Fibroblast of mammary gland (primary cell): ENCODE results near the gene TAL2.

Experiments used
- DNase-seq: peaks from one replicate; pipeline ENCODE4 v3.0.0-alpha.2; 2010; ENCODE audit warnings: low read depth
- H3K4me3 ChIP-seq: 2 replicates; pipeline ENCODE4 v1.5.1; 2011; ENCODE audit warnings: low read depth, mild to moderate bottlenecking, low read length, moderate library complexity; ENCODE audit not compliant: control insufficient read depth
- TF ChIP-seq, protein P1 (sequence below): conservative IDR thresholded peaks from 2 replicates; pipeline ENCODE4 v1.5.1; 2011; ENCODE audit warnings: low read depth, low read length, inconsistent platforms; ENCODE audit not compliant: control insufficient read depth, insufficient read depth

The TAL2 gene

DNA sequence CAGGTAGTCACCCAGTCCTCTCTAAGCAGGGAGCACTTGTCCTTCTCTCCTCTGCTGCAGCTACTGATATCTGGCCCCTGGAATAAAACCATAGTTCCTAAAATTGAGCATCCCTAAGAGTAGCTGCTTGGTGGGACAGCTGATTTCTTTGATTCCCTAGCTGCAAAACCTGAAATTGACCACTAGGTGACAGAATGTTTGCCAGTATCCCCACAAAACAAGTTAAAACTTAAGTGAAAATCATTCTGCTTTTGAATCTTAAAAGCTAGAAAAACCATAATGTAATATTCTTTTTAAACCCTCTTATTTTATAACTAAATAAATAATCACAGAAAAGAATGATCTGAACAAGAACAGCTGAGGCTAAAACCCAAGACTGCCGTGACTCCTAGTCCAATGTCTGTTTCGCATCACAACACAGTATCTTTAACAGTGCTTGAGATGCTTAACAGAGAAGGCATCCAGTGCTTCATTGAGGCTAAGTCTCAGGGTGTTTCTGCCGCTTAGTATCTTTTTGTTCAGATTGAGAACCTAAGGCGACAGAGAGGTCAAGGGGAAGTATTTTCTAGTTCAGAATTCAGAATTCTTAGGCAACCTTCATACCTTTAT, 24.4 kb upstream of the TAL2 start:
- H3K4me3 ChIP-seq, result no peak overlapping the region
- peak; percentile 14 for DNase-seq
- TF ChIP-seq, protein P1, sequence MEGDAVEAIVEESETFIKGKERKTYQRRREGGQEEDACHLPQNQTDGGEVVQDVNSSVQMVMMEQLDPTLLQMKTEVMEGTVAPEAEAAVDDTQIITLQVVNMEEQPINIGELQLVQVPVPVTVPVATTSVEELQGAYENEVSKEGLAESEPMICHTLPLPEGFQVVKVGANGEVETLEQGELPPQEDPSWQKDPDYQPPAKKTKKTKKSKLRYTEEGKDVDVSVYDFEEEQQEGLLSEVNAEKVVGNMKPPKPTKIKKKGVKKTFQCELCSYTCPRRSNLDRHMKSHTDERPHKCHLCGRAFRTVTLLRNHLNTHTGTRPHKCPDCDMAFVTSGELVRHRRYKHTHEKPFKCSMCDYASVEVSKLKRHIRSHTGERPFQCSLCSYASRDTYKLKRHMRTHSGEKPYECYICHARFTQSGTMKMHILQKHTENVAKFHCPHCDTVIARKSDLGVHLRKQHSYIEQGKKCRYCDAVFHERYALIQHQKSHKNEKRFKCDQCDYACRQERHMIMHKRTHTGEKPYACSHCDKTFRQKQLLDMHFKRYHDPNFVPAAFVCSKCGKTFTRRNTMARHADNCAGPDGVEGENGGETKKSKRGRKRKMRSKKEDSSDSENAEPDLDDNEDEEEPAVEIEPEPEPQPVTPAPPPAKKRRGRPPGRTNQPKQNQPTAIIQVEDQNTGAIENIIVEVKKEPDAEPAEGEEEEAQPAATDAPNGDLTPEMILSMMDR, result peak; percentile 56

DNA sequence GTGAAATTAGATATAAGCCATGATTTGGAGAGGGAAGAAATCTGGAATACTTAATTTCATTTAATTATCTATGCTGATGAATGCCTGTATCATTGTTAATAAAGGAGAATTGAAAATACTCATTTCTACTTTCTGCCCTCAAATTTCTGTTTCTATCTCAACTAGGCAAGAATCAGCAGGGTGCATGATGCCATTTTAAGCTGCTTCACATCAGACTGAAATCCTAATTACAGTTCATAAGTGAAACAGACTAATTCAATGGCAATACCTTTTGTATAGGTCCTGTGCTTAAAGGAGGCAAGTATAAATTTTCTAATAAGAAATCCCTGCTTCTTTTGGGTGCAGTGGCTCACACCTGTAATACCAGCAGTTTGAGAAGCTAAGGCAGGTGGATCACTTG, 22.3 kb upstream of the TAL2 start:
- TF ChIP-seq, protein P1, result no peak
- DNase-seq, result no peak
- no peak overlapping the region for H3K4me3 ChIP-seq

DNA sequence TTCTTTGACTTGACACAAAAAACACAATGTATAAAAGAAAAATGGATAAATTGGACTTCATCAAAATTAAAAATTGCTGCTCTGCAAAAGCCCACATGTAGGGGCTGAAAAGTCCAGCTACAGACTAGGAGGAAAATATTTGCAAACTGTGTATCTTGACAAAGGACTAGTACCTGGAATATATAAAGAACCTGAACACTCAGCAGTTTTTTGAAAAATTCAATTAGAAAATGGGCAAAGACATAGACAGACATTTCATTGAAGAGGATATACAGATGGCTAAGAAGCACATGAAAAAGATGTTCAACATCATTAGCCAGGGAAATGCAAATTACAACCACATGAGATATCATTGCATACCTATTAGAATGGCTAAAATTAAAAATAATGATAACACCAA, 18.5 kb upstream of the TAL2 start:
- no peak for DNase-seq
- TF ChIP-seq, protein P1, result no peak
- H3K4me3 ChIP-seq, result no peak overlapping the region

DNA sequence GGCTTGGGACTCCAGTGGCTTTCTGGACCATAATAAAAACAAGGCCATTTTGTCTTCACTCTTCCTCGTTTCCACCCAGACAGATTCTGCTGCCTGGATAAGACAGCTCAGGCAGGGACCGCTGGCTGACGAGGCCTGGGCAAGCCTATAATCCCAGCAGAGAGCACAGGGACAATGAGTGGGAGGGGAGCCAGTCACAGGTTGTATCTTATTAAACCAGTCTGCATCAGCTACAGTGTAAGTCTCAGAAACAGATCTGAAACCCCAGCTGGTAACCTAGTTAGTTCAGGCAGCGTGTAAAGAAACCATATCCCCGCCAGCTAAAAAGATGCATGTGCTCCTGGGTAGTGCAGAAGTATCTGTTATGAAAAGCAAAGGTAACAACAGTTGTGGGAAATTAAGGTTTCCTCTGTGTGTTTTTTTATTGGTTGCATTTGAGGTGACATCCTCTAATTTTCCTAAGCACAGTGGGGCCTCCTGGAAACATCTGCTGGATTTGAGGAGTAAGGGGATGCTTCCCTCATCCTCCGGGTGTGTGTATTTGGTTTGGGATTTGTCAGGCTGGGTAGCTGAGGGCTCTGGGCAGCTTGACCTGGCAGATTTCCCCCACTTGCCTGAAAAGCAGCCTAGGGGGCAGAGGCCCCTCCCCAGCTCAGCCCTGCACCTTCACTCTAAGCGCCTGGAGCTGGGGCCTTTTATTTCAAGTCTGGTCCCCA, 15.2 kb upstream of the TAL2 start:
- H3K4me3 ChIP-seq, result no peak overlapping the region
- DNase-seq, result no peak
- TF ChIP-seq, protein P1, result no peak

DNA sequence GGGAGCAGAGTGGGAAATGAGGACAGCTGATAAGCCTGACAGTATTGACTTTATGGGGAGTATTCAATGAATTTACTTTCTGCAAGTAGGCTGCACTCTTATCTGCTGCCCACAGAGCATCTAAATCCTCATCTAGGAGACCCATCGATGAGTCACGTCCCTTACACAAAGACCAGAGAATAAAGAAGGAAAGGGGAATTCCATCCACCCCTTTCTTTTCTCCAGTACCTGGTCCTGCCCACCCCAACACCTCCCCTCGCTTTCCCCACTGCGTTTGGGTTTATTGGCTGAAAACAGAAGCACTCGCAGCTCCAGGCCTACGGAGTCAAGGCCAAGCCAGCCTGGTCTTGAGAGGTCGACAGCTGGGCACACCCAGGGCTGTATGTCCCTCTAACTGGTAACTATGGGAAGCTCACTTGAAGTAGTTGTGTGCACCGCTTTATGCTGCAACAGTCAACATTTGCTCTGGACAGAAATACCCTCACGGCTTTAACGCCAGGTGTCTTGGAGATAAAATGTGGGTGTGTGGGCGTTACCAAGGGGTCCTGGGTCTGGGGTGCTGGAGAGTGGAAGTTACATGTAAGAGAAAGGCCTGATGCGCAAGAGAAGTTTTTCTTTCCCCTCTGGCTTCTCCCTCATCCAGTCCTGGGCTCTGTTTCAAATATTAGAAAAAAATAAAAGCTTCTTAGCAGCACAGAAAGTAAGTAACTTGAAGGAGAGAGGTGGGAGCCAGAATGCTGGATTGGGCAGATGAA, 14.5 kb upstream of the TAL2 start:
- TF ChIP-seq, protein P1, result no peak
- no peak for DNase-seq
- no peak overlapping the region for H3K4me3 ChIP-seq

DNA sequence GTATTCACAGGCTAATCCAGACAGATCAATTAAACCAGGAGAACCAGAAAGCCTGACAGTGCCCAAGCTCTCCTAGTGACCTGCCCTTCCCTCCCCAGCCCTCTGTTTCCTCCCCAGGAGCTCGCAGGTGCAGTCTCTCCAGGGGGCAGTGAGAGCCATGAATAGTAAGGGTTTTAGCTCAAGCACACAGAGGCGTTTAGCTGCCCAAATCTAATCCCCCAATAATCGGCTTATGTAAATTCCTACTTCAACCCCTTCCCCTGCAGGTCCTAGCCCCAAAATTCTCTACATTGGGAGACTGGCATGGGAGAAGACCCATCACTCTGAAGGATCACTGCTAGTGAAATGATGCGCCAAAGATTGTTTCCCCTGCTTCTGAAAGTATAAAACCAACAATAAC, 10.5 kb upstream of the TAL2 start:
- TF ChIP-seq, protein P1, result no peak
- DNase-seq, result no peak
- no peak overlapping the region for H3K4me3 ChIP-seq
